PFSK-1 (cell line): ENCODE measurements around the gene BEST1.

Experiments used
- FOXP2 ChIP-seq: optimal IDR thresholded peaks from 2 replicates; pipeline ENCODE3; 2011; ENCODE audit warnings: borderline replicate concordance, control low read depth, inconsistent platforms; ENCODE audit not compliant: insufficient read depth; ENCODE audit errors: extremely low read length, extremely low read depth
- POLR2AphosphoS5 ChIP-seq: IDR thresholded peaks from 2 replicates; pipeline ENCODE4 v1.6.1; 2012; ENCODE audit warnings: low read depth, mild to moderate bottlenecking, control low read depth, low read length, moderate library complexity
- REST ChIP-seq, 2 experiments: IDR thresholded peaks; 2 replicates each; pipeline versions ENCODE4 v1.6.1 to v1.8.0; 2011 to 2012; ENCODE audit warnings: low read depth in 2 of 2, low read length in 2 of 2, control low read depth in 1 of 2, inconsistent platforms in 1 of 2, mild to moderate bottlenecking in 1 of 2, moderate library complexity in 1 of 2; ENCODE audit not compliant: insufficient read depth in 1 of 2
- SIN3A ChIP-seq: IDR thresholded peaks from 2 replicates; pipeline ENCODE4 v1.6.1; 2012; ENCODE audit warnings: mild to moderate bottlenecking, low read length, moderate library complexity, borderline replicate concordance; ENCODE audit not compliant: insufficient read depth
- TAF1 ChIP-seq: IDR thresholded peaks from 2 replicates; pipeline ENCODE4 v1.6.1; 2012; ENCODE audit warnings: low read length, control low read depth, borderline replicate concordance; ENCODE audit not compliant: insufficient read depth

The BEST1 gene

GRCh38 chr11:61980783-61981541 is 30.8 kb downstream of the BEST1 start:
- TF ChIP-seq TAF1 (no peak), FOXP2 (no peak), SIN3A (no peak), REST (IDR thresholded peaks at IDR 0.05; ENCODE audit: insufficient read depth in 1 of 2, low read depth in 2 of 2, low read length in 2 of 2) (no peak), POLR2AphosphoS5 (no peak)

GRCh38 chr11:61983419-61983818 is 33.3 kb downstream of the BEST1 start:
- TF ChIP-seq SIN3A (no peak), FOXP2 (no peak), POLR2AphosphoS5 (no peak), REST (IDR thresholded peaks at IDR 0.05; ENCODE audit: insufficient read depth in 1 of 2, low read depth in 2 of 2, low read length in 2 of 2) (no peak), TAF1 (no peak)

- TF ChIP-seq SIN3A (no peak), FOXP2 (no peak), TAF1 (no peak), REST (IDR thresholded peaks at IDR 0.05; ENCODE audit: insufficient read depth in 1 of 2, low read depth in 2 of 2, low read length in 2 of 2) (no peak), POLR2AphosphoS5 (no peak)
These were observed 35.7 kb downstream of the BEST1 start for GRCh38 chr11:61985869-61986268.

- TF ChIP-seq SIN3A: no peak
- TF ChIP-seq FOXP2: no peak
- no peak for TF ChIP-seq REST (IDR thresholded peaks at IDR 0.05; ENCODE audit: insufficient read depth in 1 of 2, low read depth in 2 of 2, low read length in 2 of 2)
- no peak for TF ChIP-seq POLR2AphosphoS5
- TF ChIP-seq TAF1: no peak
These were observed 44.8 kb downstream of the BEST1 start for GRCh38 chr11:61994981-61995380.
